A549 (cell line): ENCODE results near the gene LRIG1.

ENCODE experiments used
- CBX2 ChIP-seq: fragments of 200-600 bp; sonication (generic); IDR thresholded peaks from 2 replicates; pipeline ENCODE4 v1.6.1; 2016; ENCODE audit warnings: low read depth, mild to moderate bottlenecking, borderline replicate concordance
- EP300 ChIP-seq, 2 experiments: fragments of >200 bp; sonication (Bioruptor Twin); formaldehyde crosslinking; IDR thresholded peaks; 2 replicates in 1 of 2; 3 replicates in 1 of 2; pipeline ENCODE4 v1.6.1; 2016 to 2017
- POLR2A ChIP-seq: IDR thresholded peaks from 2 replicates; pipeline ENCODE4 v1.6.1; 2012; ENCODE audit warnings: mild to moderate bottlenecking, low read length
- TF ChIP-seq, protein P1 (sequence below): IDR thresholded peaks from 2 replicates; pipeline ENCODE4 v1.6.1; 2012
- TF ChIP-seq, protein P2 (sequence below): fragments of >200 bp; sonication (Bioruptor Twin); formaldehyde crosslinking; IDR thresholded peaks from 3 replicates; pipeline ENCODE4 v1.5.1; 2016

- TF ChIP-seq, protein P1, sequence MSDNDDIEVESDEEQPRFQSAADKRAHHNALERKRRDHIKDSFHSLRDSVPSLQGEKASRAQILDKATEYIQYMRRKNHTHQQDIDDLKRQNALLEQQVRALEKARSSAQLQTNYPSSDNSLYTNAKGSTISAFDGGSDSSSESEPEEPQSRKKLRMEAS: no peak
- TF ChIP-seq EP300 (IDR thresholded peaks at IDR 0.05) (no peak), CBX2 (no peak), POLR2A (no peak)
- TF ChIP-seq, protein P2, sequence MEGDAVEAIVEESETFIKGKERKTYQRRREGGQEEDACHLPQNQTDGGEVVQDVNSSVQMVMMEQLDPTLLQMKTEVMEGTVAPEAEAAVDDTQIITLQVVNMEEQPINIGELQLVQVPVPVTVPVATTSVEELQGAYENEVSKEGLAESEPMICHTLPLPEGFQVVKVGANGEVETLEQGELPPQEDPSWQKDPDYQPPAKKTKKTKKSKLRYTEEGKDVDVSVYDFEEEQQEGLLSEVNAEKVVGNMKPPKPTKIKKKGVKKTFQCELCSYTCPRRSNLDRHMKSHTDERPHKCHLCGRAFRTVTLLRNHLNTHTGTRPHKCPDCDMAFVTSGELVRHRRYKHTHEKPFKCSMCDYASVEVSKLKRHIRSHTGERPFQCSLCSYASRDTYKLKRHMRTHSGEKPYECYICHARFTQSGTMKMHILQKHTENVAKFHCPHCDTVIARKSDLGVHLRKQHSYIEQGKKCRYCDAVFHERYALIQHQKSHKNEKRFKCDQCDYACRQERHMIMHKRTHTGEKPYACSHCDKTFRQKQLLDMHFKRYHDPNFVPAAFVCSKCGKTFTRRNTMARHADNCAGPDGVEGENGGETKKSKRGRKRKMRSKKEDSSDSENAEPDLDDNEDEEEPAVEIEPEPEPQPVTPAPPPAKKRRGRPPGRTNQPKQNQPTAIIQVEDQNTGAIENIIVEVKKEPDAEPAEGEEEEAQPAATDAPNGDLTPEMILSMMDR: no peak
These were observed 88.6 kb downstream of the LRIG1 start for GRCh38 chr3:66411961-66412887.
